IMR-90 (cell line): ENCODE measurements around the gene EXOC6B. TPM values are rescaled to one million over a fixed set of nuclear protein-coding genes. Genes with fewer than 3 reads are reported as not detected.

Experiments used
- ATAC-seq: fragments of 200-7000 bp; cut with Tn5 transposase; 2 replicates; pipeline ENCODE4 v1.9.1; 2020; ENCODE audit warnings: low read depth, mild to moderate bottlenecking, moderate library complexity
- BruUV-seq: library from RNA; stranded (reverse); fragments of 400-500 nt; replicated peaks from 2 replicates; lab custom pipeline; 2021; lab: Mats Ljungman, UMichigan
- CTCF ChIA-PET: fragments of 300-600 bp; formaldehyde crosslinking; extraction: SDS; loops from one replicate; lab custom pipeline; 2021; ENCODE audit warnings: antibody characterized with exemption; lab: Yijun Ruan, JAX
- POLR2A ChIA-PET: fragments of 300-600 bp; sonication (Branson Sonifier 250); formaldehyde crosslinking; loops from one replicate; lab custom pipeline; 2022; ENCODE audit warnings: antibody characterized with exemption; ENCODE audit not compliant: unreplicated experiment; lab: Charles Lee
- DNase-seq: peaks from one replicate; pipeline ENCODE4 v3.0.0; 2013
- H2AFZ ChIP-seq: replicated peaks from 2 replicates; pipeline ENCODE3; 2013; ENCODE audit warnings: low read length, mild to moderate bottlenecking; ENCODE audit not compliant: poor library complexity
- H2AK5ac ChIP-seq: 2 replicates; pipeline ENCODE4 v1.6.1; 2013; ENCODE audit warnings: low read depth, low read length, inconsistent platforms
- H2AK9ac ChIP-seq: replicated peaks from 2 replicates; pipeline ENCODE3; 2013; ENCODE audit warnings: mild to moderate bottlenecking, low read depth, low read length, moderate library complexity; ENCODE audit not compliant: poor library complexity
- H2BK120ac ChIP-seq: 2 replicates; pipeline ENCODE4 v1.6.1; 2013; ENCODE audit warnings: low read depth, low read length, inconsistent platforms
- H2BK15ac ChIP-seq: 3 replicates; pipeline ENCODE4 v1.6.1; 2013; ENCODE audit warnings: low read depth, low read length, inconsistent platforms
- H2BK20ac ChIP-seq: 2 replicates; pipeline ENCODE4 v1.6.1; 2013; ENCODE audit warnings: low read depth, mild to moderate bottlenecking, inconsistent platforms, low read length, moderate library complexity
- H2BK5ac ChIP-seq: 2 replicates; pipeline ENCODE4 v1.6.1; 2013; ENCODE audit warnings: mild to moderate bottlenecking, low read depth, low read length, inconsistent platforms; ENCODE audit not compliant: poor library complexity, severe bottlenecking
- H3K14ac ChIP-seq: replicated peaks from 2 replicates; pipeline ENCODE4 v1.6.1; 2013; ENCODE audit warnings: low read depth, low read length, inconsistent platforms
- H3K18ac ChIP-seq: 2 replicates; pipeline ENCODE4 v1.6.1; 2013; ENCODE audit warnings: low read depth, low read length, control low read depth
- H3K23ac ChIP-seq: 2 replicates; pipeline ENCODE4 v1.6.1; 2013; ENCODE audit warnings: low read depth, low read length, inconsistent platforms
- H3K27ac ChIP-seq: 2 replicates; pipeline ENCODE4 v1.5.1; 2013; ENCODE audit warnings: mild to moderate bottlenecking, control low read depth, low read length; ENCODE audit not compliant: insufficient read depth
- H3K27me3 ChIP-seq: 2 replicates; pipeline ENCODE4 v1.6.1; 2013; ENCODE audit warnings: low read length; ENCODE audit not compliant: control insufficient read depth, insufficient read depth
- H3K36me3 ChIP-seq: 2 replicates; pipeline ENCODE4 v1.6.1; 2013; ENCODE audit warnings: low read length, mixed read lengths; ENCODE audit not compliant: control insufficient read depth, insufficient read depth
- H3K4ac ChIP-seq: 2 replicates; pipeline ENCODE4 v1.6.1; 2013; ENCODE audit warnings: low read depth, low read length, inconsistent platforms
- H3K4me1 ChIP-seq: 2 replicates; pipeline ENCODE4 v1.6.1; 2013; ENCODE audit warnings: low read length, mixed read lengths; ENCODE audit not compliant: control insufficient read depth, insufficient read depth
- H3K4me2 ChIP-seq: 2 replicates; pipeline ENCODE4 v1.6.1; 2013; ENCODE audit warnings: low read depth, mild to moderate bottlenecking, control low read depth, low read length, moderate library complexity
- H3K4me3 ChIP-seq: 2 replicates; pipeline ENCODE4 v1.5.1; 2013; ENCODE audit warnings: low read depth, mild to moderate bottlenecking, control low read depth, low read length, moderate library complexity; ENCODE audit not compliant: insufficient read depth
- H3K56ac ChIP-seq: 2 replicates; pipeline ENCODE4 v1.6.1; 2013; ENCODE audit warnings: low read length, inconsistent platforms; ENCODE audit not compliant: insufficient read depth; ENCODE audit errors: extremely low read depth
- H3K79me1 ChIP-seq, 2 experiments: 2 replicates each; pipeline ENCODE4 v1.6.1; 2013; ENCODE audit warnings: low read length in 2 of 2, inconsistent platforms in 1 of 2, low read depth in 1 of 2
- H3K9ac ChIP-seq: 2 replicates; pipeline ENCODE4 v1.6.1; 2013; ENCODE audit warnings: low read depth, low read length, control low read depth
- H3K9me1 ChIP-seq: 2 replicates; pipeline ENCODE4 v1.6.1; 2013; ENCODE audit warnings: low read length, inconsistent platforms; ENCODE audit not compliant: insufficient read depth
- H3K9me3 ChIP-seq: 2 replicates; pipeline ENCODE4 v1.6.1; 2013; ENCODE audit warnings: low read length; ENCODE audit not compliant: control insufficient read depth, insufficient read depth
- H4K20me1 ChIP-seq: 2 replicates; pipeline ENCODE4 v1.6.1; 2013; ENCODE audit warnings: low read length, inconsistent platforms; ENCODE audit not compliant: insufficient read depth
- H4K5ac ChIP-seq: 2 replicates; pipeline ENCODE4 v1.6.1; 2013; ENCODE audit warnings: mild to moderate bottlenecking, low read depth, low read length, control low read depth
- H4K8ac ChIP-seq, 2 experiments: 2 replicates each; pipeline ENCODE4 v1.6.1; 2013; ENCODE audit warnings: low read depth in 2 of 2, low read length in 2 of 2, control low read depth in 1 of 2, inconsistent platforms in 1 of 2
- H4K91ac ChIP-seq: 2 replicates; pipeline ENCODE4 v1.6.1; 2013; ENCODE audit warnings: low read depth, low read length, inconsistent platforms; ENCODE audit not compliant: insufficient read depth
- BHLHE40 ChIP-seq: fragments of 150-350 bp; IDR thresholded peaks from 2 replicates; pipeline ENCODE4 v1.6.1; 2016; ENCODE audit warnings: mild to moderate bottlenecking, low read depth, low read length
- CEBPB ChIP-seq: IDR thresholded peaks from 2 replicates; pipeline ENCODE4 v1.6.1; 2012; ENCODE audit warnings: low read depth, low read length, improper control_type of control experiment
- CHD1 ChIP-seq: IDR thresholded peaks from 2 replicates; pipeline ENCODE4 v1.6.1; 2012; ENCODE audit warnings: low read depth, low read length, improper control_type of control experiment
- CTCF ChIP-seq: conservative IDR thresholded peaks from 2 replicates; pipeline ENCODE4 v1.5.1; 2012; ENCODE audit warnings: mild to moderate bottlenecking, low read depth, low read length, improper control_type of control experiment
- ELK1 ChIP-seq: fragments of 150-350 bp; IDR thresholded peaks from 2 replicates; pipeline ENCODE4 v1.6.1; 2016; ENCODE audit warnings: low read depth, mild to moderate bottlenecking, low read length, moderate library complexity, borderline replicate concordance
- FOS ChIP-seq: fragments of 150-350 bp; IDR thresholded peaks from 2 replicates; pipeline ENCODE4 v1.6.1; 2016; ENCODE audit warnings: low read depth, low read length
- MAFK ChIP-seq: IDR thresholded peaks from 2 replicates; pipeline ENCODE4 v1.6.1; 2012; ENCODE audit warnings: low read depth, low read length, improper control_type of control experiment
- MAZ ChIP-seq: IDR thresholded peaks from 2 replicates; pipeline ENCODE4 v1.6.1; 2012; ENCODE audit warnings: low read depth, mild to moderate bottlenecking, low read length, improper control_type of control experiment, moderate library complexity, borderline replicate concordance
- MXI1 ChIP-seq: IDR thresholded peaks from 2 replicates; pipeline ENCODE4 v1.6.1; 2012; ENCODE audit warnings: low read depth, mild to moderate bottlenecking, low read length, moderate library complexity, borderline replicate concordance
- NFE2L2 ChIP-seq: fragments of 150-350 bp; IDR thresholded peaks from 2 replicates; pipeline ENCODE4 v1.6.1; 2016; ENCODE audit warnings: low read depth, mild to moderate bottlenecking, low read length
- POLR2A ChIP-seq: IDR thresholded peaks from 2 replicates; pipeline ENCODE4 v1.6.1; 2012; ENCODE audit warnings: mild to moderate bottlenecking, low read depth, low read length
- RAD21 ChIP-seq: IDR thresholded peaks from 2 replicates; pipeline ENCODE4 v1.6.1; 2012; ENCODE audit warnings: low read length, improper control_type of control experiment
- RCOR1 ChIP-seq: IDR thresholded peaks from 2 replicates; pipeline ENCODE4 v1.6.1; 2012; ENCODE audit warnings: mild to moderate bottlenecking, low read length, improper control_type of control experiment; ENCODE audit not compliant: insufficient replicate concordance
- RFX5 ChIP-seq: IDR thresholded peaks from 2 replicates; pipeline ENCODE4 v1.8.0; 2012; ENCODE audit warnings: low read depth, mild to moderate bottlenecking, low read length, moderate library complexity
- SMC3 ChIP-seq: fragments of 150-350 bp; IDR thresholded peaks from 2 replicates; pipeline ENCODE4 v1.6.1; 2016; ENCODE audit warnings: low read depth, mild to moderate bottlenecking, antibody characterized with exemption, low read length, moderate library complexity
- USF2 ChIP-seq: fragments of 150-350 bp; IDR thresholded peaks from 2 replicates; pipeline ENCODE4 v1.6.1; 2017; ENCODE audit warnings: mild to moderate bottlenecking, antibody characterized with exemption, low read length, low read depth
- WGBS, 2 experiments: methylation state at CpG; one replicate each; pipeline versions ENCODE4 v1.1.5 to v1.1.7; 2013; ENCODE audit warnings: missing lambda C conversion rate in 2 of 2; ENCODE audit not compliant: insufficient read length in 1 of 2; ENCODE audit errors: extremely low coverage in 2 of 2; 5-methylcytosine and 5-hydroxymethylcytosine counted together
- dilution Hi-C: fragments of 300-500 bp; cut with HindIII; formaldehyde crosslinking; loops from one replicate; pipeline ENCODE4 v1.14.3; 2018; ENCODE audit warnings: low sequenced_read_pairs; ENCODE audit not compliant: unreplicated experiment
- in situ Hi-C: fragments of 300-500 bp; cut with MboI; formaldehyde crosslinking; loops from 3 replicates; pipeline ENCODE4 v1.14.3; 2019; ENCODE audit warnings: low sequenced_read_pairs, inconsistent platforms, mixed read lengths
- intact Hi-C: fragments of 100-400 bp; cut with micrococcal nuclease; formaldehyde crosslinking; loops from 2 replicates; pipeline ENCODE4 v1.10.0; 2022
- polyA plus RNA-seq, 3 experiments: library from polyadenylated mRNA; depleted of rRNA; stranded (reverse); fragments of >200 nt; gene quantifications; 2 replicates each; pipeline ENCODE4 v1.2.3, GENCODE V29; 2012; ENCODE audit warnings: low replicate concordance in 1 of 3
- total RNA-seq: library from RNA; depleted of rRNA; stranded (reverse); fragments of >200 nt; gene quantifications from 2 replicates; pipeline ENCODE4 v1.2.3, GENCODE V29; 2012

Gene EXOC6B
- total and polyA plus RNA-seq, 2 of the 4 experiments (the other 2 are of a cell fraction): 10.2 to 29.4 TPM

GRCh38 chr2:72581560-72582181 lies 244.2 kb downstream of the EXOC6B start:
- no TSS peak for BruUV-seq
- POLR2A ChIA-PET: no interaction called here

More at GRCh38 chr2:72581560-72582181, 244.2 kb downstream of the EXOC6B start:
- dilution Hi-C loops: no loop called here
- no peak overlapping the region for H3K56ac ChIP-seq
- no peaks in the 10 kb centered on the region for H3K4me1 ChIP-seq
- H4K8ac ChIP-seq: no peak overlapping the region
- H3K27ac ChIP-seq: no peak overlapping the region
- intact Hi-C loops: no loop called here
- H2BK5ac ChIP-seq: no peak overlapping the region
- H3K14ac ChIP-seq: no peak overlapping the region
- H3K9ac ChIP-seq: no peak overlapping the region
- no peak overlapping the region for H3K4me2 ChIP-seq
- CTCF ChIA-PET: no interaction called here
- H3K4ac ChIP-seq: no peak overlapping the region
- WGBS, 2 experiments: no CpG with 5 or more reads among the region's 5 CpGs
- H3K27me3 ChIP-seq: no peaks in the 10 kb centered on the region
- H3K36me3 ChIP-seq: no peaks in the 10 kb centered on the region
- no peak overlapping the region for H2BK120ac ChIP-seq
- in situ Hi-C loops: loop anchor here (10.0 to 25.0 kb wide), 3 partner anchors 163 to 1044 kb away; no protein-coding TSS in a partner anchor
- peaks cover 0 to 14% of the 10 kb centered on the region in 2 experiments; a peak in 3 of 4 replicates for H3K79me1 ChIP-seq
- peaks cover 6% of the 10 kb centered on the region; the same call in 1 of the 2 replicates for H4K20me1 ChIP-seq
- peak overlapping the region; percentile 60 for H2AFZ ChIP-seq
- no peaks in the 10 kb centered on the region for H3K9me1 ChIP-seq
- no peak for TF ChIP-seq MAFK
- no peak for TF ChIP-seq FOS
- TF ChIP-seq CTCF: no peak
- TF ChIP-seq RFX5: no peak
- no peak for TF ChIP-seq CHD1
- no peak for TF ChIP-seq CEBPB
- TF ChIP-seq RCOR1: no peak
- TF ChIP-seq MAZ: no peak
- no peak for TF ChIP-seq POLR2A
- no peak for TF ChIP-seq BHLHE40
- no peak for TF ChIP-seq MXI1
- no peak for TF ChIP-seq SMC3
- TF ChIP-seq ELK1: no peak
- no peak for TF ChIP-seq NFE2L2
- no peak for TF ChIP-seq RAD21
- TF ChIP-seq USF2: no peak
- H2BK20ac ChIP-seq: no peak overlapping the region
- DNase-seq (no peak), ATAC-seq (no peak)
- no peak overlapping the region for H2AK5ac ChIP-seq
- H3K4me3 ChIP-seq: no peak overlapping the region
- no peak overlapping the region for H3K23ac ChIP-seq
- no peak overlapping the region for H2AK9ac ChIP-seq
- no peak overlapping the region for H3K18ac ChIP-seq
- H4K91ac ChIP-seq: no peak overlapping the region
- H2BK15ac ChIP-seq: no peak overlapping the region
- no peaks in the 10 kb centered on the region for H3K9me3 ChIP-seq
- H4K5ac ChIP-seq: no peak overlapping the region
